ENCODE results near the gene CERKL. TPM values are rescaled to one million over a fixed set of nuclear protein-coding genes. Genes with fewer than 3 reads are reported as not detected.

CERKL gene
- total RNA-seq, 2 experiments from 2014 or later, result not detected

DNA sequence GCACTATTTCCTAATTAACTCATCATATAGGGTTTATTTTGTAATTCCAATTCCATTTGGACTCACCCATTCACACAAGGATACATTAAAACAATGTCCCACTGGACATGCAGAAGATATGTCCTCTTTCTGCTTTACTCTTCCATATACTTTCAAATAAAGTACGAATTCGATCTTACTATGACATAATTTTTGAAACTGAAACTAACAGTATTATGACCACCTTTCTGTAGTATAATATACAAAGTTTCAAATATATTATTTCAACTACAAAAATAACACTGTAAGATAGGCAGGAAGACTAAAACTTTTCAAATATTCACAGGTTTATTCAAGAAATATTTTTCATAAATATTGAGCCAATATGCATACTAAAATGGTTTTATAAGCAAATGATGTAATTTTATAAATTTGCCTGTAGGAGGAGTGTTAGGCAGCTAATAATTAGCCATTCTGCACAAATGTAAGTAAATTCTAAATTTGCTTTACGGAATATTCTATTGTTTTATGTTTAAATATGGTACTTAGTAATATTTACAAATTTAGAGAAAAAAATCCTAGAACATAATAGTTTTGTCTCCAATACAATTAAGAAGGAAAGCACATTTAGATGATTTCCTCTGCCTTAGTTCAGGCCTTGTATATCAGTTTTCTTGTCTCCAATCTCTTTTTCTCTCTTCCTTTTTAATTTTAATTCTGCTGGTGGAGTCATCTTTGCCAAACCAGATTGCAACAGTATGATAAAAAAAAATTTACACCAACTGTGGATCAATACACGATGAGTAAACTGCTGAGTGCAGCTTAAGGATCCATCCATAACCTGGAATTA is 85.9 kb downstream of the CERKL start:
- Mint-ChIP-seq H3K36me3 (ENCODE audit: low read depth) (no peaks in the 10 kb centered on the region), H3K27me3 (peaks cover 11% of the 10 kb centered on the region), H3K4me3 (no peak overlapping the region), H3K4me1 (peaks cover 5% of the 10 kb centered on the region), H3K9me3 (no peaks in the 10 kb centered on the region), H3K27ac (no peak overlapping the region)
- no peak for DNase-seq
- ChIA-PET CTCF (no interaction called here), POLR2A (no interaction called here)

DNA sequence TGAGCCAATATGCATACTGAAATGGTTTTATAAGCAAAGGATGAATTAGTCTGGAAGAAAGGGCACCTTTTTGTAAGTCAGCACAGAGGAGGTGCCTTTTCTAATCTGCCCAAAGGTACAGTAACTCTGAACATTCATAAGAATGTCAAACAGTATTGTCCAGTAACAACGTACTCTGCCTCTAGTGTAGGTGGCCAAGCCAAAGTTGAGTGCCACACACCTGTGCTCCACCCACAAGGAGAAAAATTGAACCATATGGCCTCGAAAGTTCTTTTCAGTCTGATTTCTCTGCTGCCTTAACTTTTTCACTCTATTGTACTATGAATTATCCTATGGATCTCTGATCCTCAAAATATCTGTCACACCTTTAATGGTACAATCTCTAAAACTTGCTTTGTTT is 86.8 kb downstream of the CERKL start:
- no peak for DNase-seq
- H3K27ac Mint-ChIP-seq, result no peak overlapping the region
- no peak overlapping the region for H3K4me3 Mint-ChIP-seq
- H3K4me1 Mint-ChIP-seq, result peaks cover 6% of the 10 kb centered on the region
- peaks cover 11% of the 10 kb centered on the region for H3K27me3 Mint-ChIP-seq
- no peaks in the 10 kb centered on the region for H3K9me3 Mint-ChIP-seq
- H3K36me3 Mint-ChIP-seq (ENCODE audit: low read depth), result no peaks in the 10 kb centered on the region
- CTCF ChIA-PET, result no interaction called here
- POLR2A ChIA-PET, result no interaction called here

DNA sequence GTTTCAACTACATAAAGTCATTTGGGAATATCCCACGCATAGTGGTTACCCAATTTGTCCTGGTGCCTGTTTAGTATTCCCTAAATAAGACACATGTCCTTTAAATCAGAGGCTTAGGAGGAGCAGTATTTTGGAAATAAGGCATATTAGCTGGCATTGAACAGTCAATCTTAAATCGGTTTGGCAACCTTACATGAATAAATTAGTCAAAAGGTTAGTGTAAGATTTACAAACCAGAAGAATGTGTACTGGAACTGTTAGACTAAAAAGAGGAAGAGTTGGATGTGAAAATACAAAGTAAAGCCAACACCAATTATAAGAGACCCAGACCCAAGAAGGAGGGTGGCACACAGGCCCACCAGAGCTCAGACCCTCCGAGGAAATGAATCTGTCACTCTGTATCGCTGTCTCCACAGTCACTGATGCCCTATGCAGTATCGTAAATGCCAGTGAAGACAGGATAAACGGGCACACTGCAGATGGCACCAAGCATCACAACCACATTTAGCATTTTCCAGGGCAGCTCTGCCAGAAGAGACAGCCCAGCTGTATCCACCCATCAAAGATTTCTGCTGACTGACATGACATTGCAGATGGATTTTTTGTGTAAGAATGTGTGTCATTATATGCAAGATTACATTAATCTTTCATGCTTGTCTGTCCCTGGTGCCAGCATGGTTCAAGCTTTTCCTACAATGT is 90.4 kb downstream of the CERKL start:
- Mint-ChIP-seq H3K4me1 (peaks cover 6% of the 10 kb centered on the region), H3K27me3 (no peaks in the 10 kb centered on the region), H3K27ac (no peak overlapping the region), H3K9me3 (no peaks in the 10 kb centered on the region), H3K4me3 (no peak overlapping the region), H3K36me3 (ENCODE audit: low read depth) (no peaks in the 10 kb centered on the region)
- no peak for DNase-seq
- POLR2A ChIA-PET, result no interaction called here
- CTCF ChIA-PET, result no interaction called here

DNA sequence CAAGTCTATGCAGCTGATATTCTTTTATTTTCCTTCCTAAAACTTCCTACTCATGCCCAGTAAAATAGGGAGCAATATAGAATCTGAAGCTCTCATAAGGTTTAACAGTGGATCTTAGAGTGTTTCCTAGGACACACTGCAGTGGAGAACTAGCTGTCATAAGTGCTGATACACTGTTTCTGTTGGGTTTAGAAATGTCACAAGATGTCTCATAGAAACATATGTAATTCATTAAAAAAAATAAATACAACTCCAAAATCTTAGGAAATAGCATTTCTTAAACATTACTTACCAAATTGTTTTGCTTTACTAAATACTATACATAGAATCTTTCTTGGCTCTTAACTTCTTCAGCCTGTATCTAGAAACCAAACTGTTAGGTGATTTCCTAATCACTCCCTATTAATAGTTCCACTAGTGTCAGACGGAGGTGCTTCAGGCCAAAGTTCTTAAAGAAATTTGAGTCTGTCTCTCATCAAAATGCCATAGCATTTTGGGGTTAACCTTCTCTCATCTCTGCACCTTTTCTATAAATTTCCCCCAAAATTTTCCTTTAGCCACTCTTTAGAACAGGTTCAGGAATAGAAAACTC is 93.7 kb downstream of the CERKL start:
- no peak overlapping the region for H3K4me3 Mint-ChIP-seq
- no peaks in the 10 kb centered on the region for H3K36me3 Mint-ChIP-seq (ENCODE audit: low read depth)
- no peak for DNase-seq
- ChIA-PET POLR2A (no interaction called here), CTCF (no interaction called here)
- no peak overlapping the region for H3K27ac Mint-ChIP-seq
- H3K9me3 Mint-ChIP-seq, result no peaks in the 10 kb centered on the region
- peaks cover 5% of the 10 kb centered on the region for H3K4me1 Mint-ChIP-seq
- no peaks in the 10 kb centered on the region for H3K27me3 Mint-ChIP-seq

DNA sequence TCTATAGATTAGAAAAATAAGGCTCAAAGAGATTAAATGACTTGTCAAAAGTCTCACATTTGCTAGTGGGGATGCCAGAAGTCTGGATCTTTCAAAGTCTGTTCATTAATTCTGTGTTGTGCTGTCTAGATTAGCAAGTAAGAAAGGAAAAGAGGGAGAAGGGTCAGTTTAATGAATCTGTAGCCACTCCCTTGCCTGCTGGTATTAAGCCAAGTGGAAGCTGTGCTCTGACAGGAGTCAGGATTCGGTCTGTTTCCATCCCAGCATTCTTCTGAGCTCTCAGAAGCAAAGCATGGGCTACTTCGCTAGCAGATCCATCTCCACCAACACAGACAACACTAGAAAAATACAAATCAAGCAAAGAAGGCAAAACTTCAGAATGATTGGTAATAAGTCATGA is 98.5 kb downstream of the CERKL start:
- CTCF ChIA-PET, result no interaction called here
- POLR2A ChIA-PET, result no interaction called here

DNA sequence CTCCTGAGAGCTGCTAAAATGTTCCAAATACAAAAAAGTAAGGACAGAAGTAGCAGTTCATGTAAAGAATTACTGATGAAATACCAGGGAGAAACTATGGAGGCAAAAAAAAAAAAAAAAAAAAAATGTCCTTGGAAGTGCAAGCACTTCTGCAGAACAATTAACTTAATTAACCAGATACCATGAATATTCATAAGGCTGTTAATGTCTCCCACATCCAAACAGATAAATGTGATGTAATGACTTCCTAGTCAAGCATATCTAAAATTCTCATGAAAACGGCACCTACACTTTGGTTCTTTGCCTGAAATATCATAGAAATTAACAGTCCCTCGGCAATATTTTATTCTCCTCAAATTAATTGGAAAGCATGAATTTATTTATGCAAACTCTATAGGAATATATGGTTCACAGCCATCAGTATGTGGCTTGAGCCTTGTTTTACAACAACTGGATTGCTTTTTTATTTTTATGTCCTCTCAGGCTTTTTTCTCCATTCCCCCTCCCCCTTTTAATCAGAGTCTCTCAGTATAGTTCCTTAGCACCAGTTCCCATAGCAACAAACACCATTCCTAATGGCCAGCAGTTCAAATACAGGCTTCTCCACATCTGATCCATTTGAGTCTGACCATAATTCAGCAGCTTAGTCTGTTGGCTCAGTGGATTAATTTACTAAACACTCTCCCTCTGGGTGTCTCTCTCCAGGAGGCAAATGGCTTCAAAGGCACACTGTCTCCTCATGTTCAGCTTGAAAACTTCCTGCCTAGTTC is 102.7 kb downstream of the CERKL start:
- Mint-ChIP-seq H3K27me3 (no peaks in the 10 kb centered on the region), H3K4me3 (no peak overlapping the region), H3K36me3 (ENCODE audit: low read depth) (peaks cover 5% of the 10 kb centered on the region), H3K9me3 (no peaks in the 10 kb centered on the region), H3K4me1 (no peaks in the 10 kb centered on the region), H3K27ac (no peak overlapping the region)
- ChIA-PET POLR2A (no interaction called here), CTCF (no interaction called here)
- no peak for DNase-seq

More for the DNA sequence above, 98.5 kb downstream of the CERKL start:
- Mint-ChIP-seq H3K4me3 (no peak overlapping the region), H3K9me3 (no peaks in the 10 kb centered on the region), H3K36me3 (ENCODE audit: low read depth) (peaks cover 3% of the 10 kb centered on the region), H3K4me1 (no peaks in the 10 kb centered on the region), H3K27ac (no peak overlapping the region), H3K27me3 (no peaks in the 10 kb centered on the region)
- DNase-seq, result no peak

DNA sequence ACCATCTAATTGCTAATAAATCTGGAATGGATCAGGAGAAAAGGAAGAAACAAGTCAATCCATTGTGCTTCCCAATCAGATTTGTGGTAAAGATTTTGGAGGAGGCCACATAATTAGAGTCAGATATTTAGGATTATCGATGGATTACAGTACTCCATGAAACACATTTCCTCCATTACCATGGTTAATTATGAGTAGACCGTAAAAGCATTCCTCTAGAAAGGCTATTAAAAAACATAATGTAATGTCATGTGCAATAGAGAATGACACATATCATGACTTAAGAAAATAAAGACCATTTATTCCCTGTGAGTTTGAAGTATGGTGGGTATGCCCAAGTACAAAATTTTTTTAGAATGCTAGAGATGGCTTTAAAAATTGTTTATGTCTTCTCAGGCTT is 103.7 kb downstream of the CERKL start:
- no peaks in the 10 kb centered on the region for H3K4me1 Mint-ChIP-seq
- no peak overlapping the region for H3K4me3 Mint-ChIP-seq
- H3K9me3 Mint-ChIP-seq, result no peaks in the 10 kb centered on the region
- H3K27me3 Mint-ChIP-seq, result no peaks in the 10 kb centered on the region
- no peak for DNase-seq
- CTCF ChIA-PET, result no interaction called here
- H3K27ac Mint-ChIP-seq, result no peak overlapping the region
- peaks cover 9% of the 10 kb centered on the region for H3K36me3 Mint-ChIP-seq (ENCODE audit: low read depth)
- POLR2A ChIA-PET, result no interaction called here

DNA sequence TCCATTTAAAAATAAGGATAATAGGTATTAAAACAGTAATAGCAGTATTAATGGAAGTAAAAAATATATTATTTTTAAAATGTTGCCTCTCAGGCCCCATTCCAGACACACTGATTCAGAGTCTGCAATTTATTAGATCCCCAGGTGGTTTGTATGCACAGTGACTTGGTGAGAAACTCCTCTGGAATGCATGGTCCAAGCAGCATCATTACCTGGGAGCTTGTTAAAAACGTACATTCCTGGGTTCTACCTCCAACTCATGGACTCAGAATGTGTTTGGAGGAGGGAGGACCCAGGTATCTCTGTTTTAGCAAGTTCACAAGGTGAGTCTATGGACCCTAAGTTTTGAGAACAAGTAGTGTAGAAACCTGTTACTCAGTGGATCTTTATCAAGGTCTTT is 104.1 kb downstream of the CERKL start:
- Mint-ChIP-seq H3K4me1 (no peaks in the 10 kb centered on the region), H3K27ac (no peak overlapping the region), H3K9me3 (no peaks in the 10 kb centered on the region), H3K36me3 (ENCODE audit: low read depth) (peaks cover 9% of the 10 kb centered on the region), H3K4me3 (no peak overlapping the region), H3K27me3 (no peaks in the 10 kb centered on the region)
- CTCF ChIA-PET, result no interaction called here
- POLR2A ChIA-PET, result no interaction called here
- DNase-seq, result no peak

DNA sequence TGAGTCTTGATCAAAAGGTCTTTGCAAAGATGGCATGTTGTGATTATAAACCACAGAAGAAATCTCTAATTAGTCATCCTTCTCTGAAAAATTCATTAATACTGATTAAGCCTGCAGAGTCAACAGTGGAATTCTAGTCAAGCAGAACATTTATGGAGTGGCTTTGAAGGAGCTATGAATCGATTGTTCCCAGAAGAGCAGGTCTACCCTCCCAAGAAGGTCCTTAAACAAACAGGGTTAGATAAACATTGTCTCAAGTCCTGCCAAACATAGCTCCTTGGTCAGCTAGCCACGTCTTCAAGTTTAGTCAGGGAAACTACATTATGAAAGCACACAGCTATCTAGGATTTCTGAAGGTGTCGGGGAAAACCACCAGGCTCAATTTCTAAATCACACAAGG is 110.8 kb downstream of the CERKL start:
- ChIA-PET CTCF (interaction anchor here (0.6 to 0.9 kb wide), 2 partner anchors 441 to 722 kb away, joined by 3 read pairs; no protein-coding TSS in a partner anchor), POLR2A (no interaction called here)
- Mint-ChIP-seq H3K36me3 (ENCODE audit: low read depth) (peaks cover 19% of the 10 kb centered on the region), H3K27me3 (no peaks in the 10 kb centered on the region), H3K4me1 (no peaks in the 10 kb centered on the region), H3K27ac (no peak overlapping the region), H3K4me3 (no peak overlapping the region), H3K9me3 (no peaks in the 10 kb centered on the region)
- no peak for DNase-seq

DNA sequence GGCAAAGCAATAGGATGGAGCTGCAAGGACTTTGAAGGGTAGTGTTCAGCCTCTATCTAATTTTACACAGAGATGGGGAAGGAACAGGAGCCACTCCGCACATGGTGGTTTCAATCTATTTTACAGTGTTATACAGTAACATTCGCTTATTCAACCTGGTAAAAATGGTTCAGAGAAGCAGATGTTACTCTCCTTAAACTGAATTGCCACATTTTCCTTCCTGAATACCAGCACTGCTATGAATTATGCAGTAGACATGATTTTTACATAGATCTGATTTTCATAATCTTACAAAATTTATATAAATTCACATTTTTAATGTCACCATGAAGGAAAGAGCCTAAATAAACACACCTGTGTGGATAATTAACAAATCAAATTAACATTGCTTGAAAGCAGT is 114.7 kb downstream of the CERKL start:
- Mint-ChIP-seq H3K4me1 (no peaks in the 10 kb centered on the region), H3K4me3 (no peak overlapping the region), H3K36me3 (ENCODE audit: low read depth) (peaks cover 48% of the 10 kb centered on the region), H3K27ac (no peak overlapping the region), H3K9me3 (no peaks in the 10 kb centered on the region), H3K27me3 (no peaks in the 10 kb centered on the region)
- CTCF ChIA-PET, result no interaction called here
- POLR2A ChIA-PET, result no interaction called here
- no peak for DNase-seq

DNA sequence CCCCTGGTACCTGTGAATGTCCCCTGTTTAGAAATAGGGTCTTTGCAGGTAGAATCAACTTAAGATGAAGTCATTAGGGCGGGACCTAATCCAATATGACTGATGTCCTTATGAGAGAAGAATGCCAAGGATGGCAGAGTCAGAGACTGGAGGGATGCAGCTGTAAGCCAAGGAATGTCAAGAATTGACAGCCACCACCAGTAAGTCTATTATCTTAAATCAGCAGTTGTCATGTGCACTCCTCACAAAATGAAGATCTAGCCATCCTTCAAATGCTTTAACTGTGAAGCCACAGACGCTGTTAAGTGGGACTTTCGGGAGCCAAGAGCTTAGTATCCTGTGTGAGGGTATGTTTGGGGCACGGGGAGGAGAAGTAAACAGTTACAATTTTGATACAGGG is 116.5 kb downstream of the CERKL start:
- H3K4me3 Mint-ChIP-seq, result no peak overlapping the region
- H3K36me3 Mint-ChIP-seq (ENCODE audit: low read depth), result peaks cover 55% of the 10 kb centered on the region
- H3K9me3 Mint-ChIP-seq, result no peaks in the 10 kb centered on the region
- no peak overlapping the region for H3K27ac Mint-ChIP-seq
- H3K4me1 Mint-ChIP-seq, result no peaks in the 10 kb centered on the region
- POLR2A ChIA-PET, result no interaction called here
- no peaks in the 10 kb centered on the region for H3K27me3 Mint-ChIP-seq
- no peak for DNase-seq
- CTCF ChIA-PET, result no interaction called here

DNA sequence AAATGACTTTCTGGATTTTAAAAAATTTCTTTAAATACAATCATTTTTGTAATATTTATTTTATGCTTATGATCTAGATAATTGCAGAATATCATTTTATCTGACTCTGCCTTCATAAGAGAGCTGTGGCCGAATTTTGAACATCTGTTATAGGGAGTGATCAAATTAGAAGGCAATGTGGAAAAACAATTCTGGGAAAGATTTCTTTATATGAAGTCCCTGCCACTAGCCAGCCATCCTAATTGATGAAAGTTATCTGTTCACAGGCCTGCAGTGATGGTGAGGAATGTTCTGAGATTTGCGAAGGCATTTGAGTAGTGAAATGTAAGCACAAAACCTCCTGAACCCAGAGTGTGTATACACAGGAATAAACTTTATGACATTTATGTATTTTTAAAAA is 120.2 kb downstream of the CERKL start:
- no peak overlapping the region for H3K4me3 Mint-ChIP-seq
- H3K9me3 Mint-ChIP-seq, result no peaks in the 10 kb centered on the region
- no peak overlapping the region for H3K27ac Mint-ChIP-seq
- ChIA-PET POLR2A (no interaction called here), CTCF (no interaction called here)
- peaks cover 83% of the 10 kb centered on the region for H3K36me3 Mint-ChIP-seq (ENCODE audit: low read depth)
- no peaks in the 10 kb centered on the region for H3K4me1 Mint-ChIP-seq
- no peaks in the 10 kb centered on the region for H3K27me3 Mint-ChIP-seq
- DNase-seq, result no peak

DNA sequence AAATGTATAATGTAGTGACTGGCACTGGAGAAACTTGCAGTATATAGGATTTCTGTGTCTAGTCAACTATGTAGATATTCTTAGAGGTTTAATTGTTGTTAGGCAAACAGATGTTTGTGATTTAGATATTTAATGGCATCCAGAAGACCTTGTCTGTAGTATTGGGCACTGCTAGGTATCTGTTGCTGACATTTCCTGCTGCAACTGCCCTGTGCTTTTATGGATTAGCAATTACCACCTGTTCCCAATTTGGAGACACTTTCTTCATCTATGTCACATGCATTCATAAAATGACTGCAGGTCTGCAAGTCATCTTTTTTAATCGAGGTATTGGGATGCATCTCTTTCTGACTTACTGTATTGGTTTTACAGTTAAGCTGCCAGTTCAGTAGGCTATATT is 128.5 kb downstream of the CERKL start:
- ChIA-PET CTCF (interaction anchor here (0.6 kb wide), 1 partner anchor 755 kb away, joined by 3 read pairs; no protein-coding TSS in a partner anchor), POLR2A (no interaction called here)
- Mint-ChIP-seq H3K27me3 (no peaks in the 10 kb centered on the region), H3K9me3 (no peaks in the 10 kb centered on the region), H3K4me1 (peaks cover 2% of the 10 kb centered on the region), H3K27ac (no peak overlapping the region), H3K4me3 (no peak overlapping the region), H3K36me3 (ENCODE audit: low read depth) (peaks cover 68% of the 10 kb centered on the region)
- DNase-seq, result no peak

Data from activated CD4-positive, alpha-beta T cell treated with anti-CD3 and anti-CD28 coated beads, Interleukin-2, amount 10 ng/mL, durations not matched to agents 7 days and 5 days (primary cell).